Esophagus muscularis mucosa (tissue), 4 donors: ENCODE measurements around the gene PPP1R14B. TPM values are rescaled to one million over a fixed set of nuclear protein-coding genes. Genes with fewer than 3 reads are reported as not detected.

Experiments used
- DNase-seq: peaks from one replicate; pipeline ENCODE4 v3.0.0-alpha.2; 2017; ENCODE audit errors: extremely low spot score
- H3K27ac ChIP-seq, 4 donors: fragments of 200-600 bp; sonication (generic); replicated peaks in 1 of 4; 1 replicate in 3 of 4; 2 replicates in 1 of 4; pipeline ENCODE4 v1.5.1; 2016 to 2019; ENCODE audit warnings: mild to moderate bottlenecking in 1 of 4
- H3K27me3 ChIP-seq, 4 donors: fragments of 200-600 bp; sonication (generic); one replicate each; pipeline versions ENCODE4 v1.5.1 to v1.6.0; 2016 to 2019
- H3K36me3 ChIP-seq, 4 donors: fragments of 200-600 bp; sonication (generic); one replicate each; pipeline ENCODE4 v1.5.1; 2016 to 2019
- H3K4me1 ChIP-seq, 4 donors: fragments of 200-600 bp; sonication (generic); one replicate each; pipeline ENCODE4 v1.5.1; 2016 to 2019
- H3K4me3 ChIP-seq, 4 donors: fragments of 200-600 bp; sonication (generic); 1 replicate in 2 of 4; 2 replicates in 2 of 4; pipeline ENCODE4 v1.5.1; 2016 to 2019; ENCODE audit warnings: mild to moderate bottlenecking in 4 of 4, moderate library complexity in 1 of 4
- H3K9me3 ChIP-seq, 4 donors: fragments of 200-600 bp; sonication (generic); 1 replicate in 3 of 4; 2 replicates in 1 of 4; pipeline ENCODE4 v1.5.1; 2016 to 2019
- EP300 ChIP-seq: sonication (generic); formaldehyde crosslinking; IDR thresholded peaks from one replicate; pipeline ENCODE4 v1.6.1; 2017; ENCODE audit warnings: antibody characterized with exemption
- POLR2A ChIP-seq: fragments of 450-650 bp; IDR thresholded peaks from one replicate; pipeline ENCODE4 v1.6.1; 2017; ENCODE audit warnings: antibody characterized with exemption, moderate library complexity, mild to moderate bottlenecking, low read depth
- POLR2AphosphoS5 ChIP-seq, 2 donors: sonication (generic); formaldehyde crosslinking; IDR thresholded peaks; one replicate each; pipeline ENCODE4 v1.6.1; 2017; ENCODE audit warnings: antibody characterized with exemption in 2 of 2
- WGBS: methylation state at CpG from one replicate; pipeline ENCODE4 v1.1.5; 2018; 5-methylcytosine and 5-hydroxymethylcytosine counted together
- intact Hi-C: fragments of 100-400 bp; cut with DNase I; formaldehyde crosslinking; loops from one replicate; pipeline ENCODE4 v1.15.1; 2023
- total RNA-seq, 4 donors: library from RNA; depleted of rRNA; stranded (reverse); fragments of >200 nt; gene quantifications; one replicate each; pipeline versions ENCODE4 v1.1.0 to v1.2.1, GENCODE V29; 2016
- TF ChIP-seq, protein P1 (sequence below), 3 experiments: fragments of 200-600 bp in 2 of 3; fragments of 450-650 bp in 1 of 3; sonication (generic) in 2 of 3; IDR thresholded peaks; one replicate each; pipeline ENCODE4 v1.5.1; 2017 to 2019; ENCODE audit warnings: antibody characterized with exemption in 3 of 3, mild to moderate bottlenecking in 2 of 3, moderate library complexity in 1 of 3

Gene PPP1R14B
- total RNA-seq, 4 donors from 2014 or later, result 50.4 to 92.9 (median 79.8) TPM

DNA sequence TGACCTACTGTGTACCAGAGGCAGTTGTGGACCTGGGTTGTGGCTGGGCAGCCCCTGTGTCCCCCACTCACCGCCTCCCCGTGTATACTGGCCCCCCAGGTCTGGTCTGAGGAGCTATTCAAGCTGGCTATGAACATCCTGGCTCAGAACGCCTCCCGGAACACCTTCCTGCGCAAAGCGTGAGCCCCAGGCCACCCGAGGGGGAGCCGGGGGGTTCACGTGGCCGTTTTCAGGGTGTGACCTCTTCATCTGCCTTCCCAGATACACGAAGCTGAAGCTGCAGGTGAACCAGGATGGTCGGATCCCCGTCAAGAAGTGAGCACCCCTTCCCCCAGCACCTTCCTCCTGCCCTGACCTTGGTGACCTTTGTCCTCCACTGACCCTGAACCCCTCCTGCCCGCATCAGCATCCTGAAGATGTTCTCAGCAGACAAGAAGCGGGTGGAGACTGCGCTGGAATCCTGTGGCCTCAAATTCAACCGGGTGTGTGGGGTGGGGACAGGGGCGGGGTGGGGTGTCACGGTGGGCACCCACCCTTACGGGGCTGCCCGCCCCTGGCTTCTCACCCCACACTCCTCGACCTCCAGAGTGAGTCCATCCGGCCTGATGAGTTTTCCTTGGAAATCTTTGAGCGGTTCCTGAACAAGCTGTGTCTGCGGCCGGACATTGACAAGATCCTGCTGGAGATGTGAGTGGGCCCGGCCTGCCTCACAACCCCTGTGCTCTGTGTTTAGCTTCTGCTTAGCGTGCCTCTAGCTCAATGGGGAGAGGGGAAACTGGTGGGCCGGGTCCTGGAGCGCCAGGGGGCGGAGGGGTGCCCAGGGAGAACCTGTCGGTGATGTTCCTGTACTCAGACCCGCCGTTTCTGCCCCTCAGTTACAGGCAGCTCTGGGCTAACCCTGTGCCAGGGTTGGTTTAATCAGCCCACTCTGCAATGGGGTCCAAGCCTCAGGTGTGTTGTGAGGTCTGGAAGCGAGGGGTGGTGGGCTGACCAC, 8.7 kb upstream of the PPP1R14B start:
- Histone ChIP-seq H3K27ac (no peak overlapping the region), H3K27me3 (no peaks in the 10 kb centered on the region), H3K4me3 (no peak overlapping the region), H3K9me3 (no peaks in the 10 kb centered on the region), H3K4me1 (peaks cover 29 to 42% (median 35%) of the 10 kb centered on the region in 4 donors), H3K36me3 (peaks cover 22 to 63% (median 60%) of the 10 kb centered on the region in 4 donors)
- intact Hi-C loops, result no loop called here
- no peak for TF ChIP-seq POLR2A
- no peak for TF ChIP-seq POLR2AphosphoS5 (IDR thresholded peaks at IDR 0.05)
- TF ChIP-seq, protein P1, sequence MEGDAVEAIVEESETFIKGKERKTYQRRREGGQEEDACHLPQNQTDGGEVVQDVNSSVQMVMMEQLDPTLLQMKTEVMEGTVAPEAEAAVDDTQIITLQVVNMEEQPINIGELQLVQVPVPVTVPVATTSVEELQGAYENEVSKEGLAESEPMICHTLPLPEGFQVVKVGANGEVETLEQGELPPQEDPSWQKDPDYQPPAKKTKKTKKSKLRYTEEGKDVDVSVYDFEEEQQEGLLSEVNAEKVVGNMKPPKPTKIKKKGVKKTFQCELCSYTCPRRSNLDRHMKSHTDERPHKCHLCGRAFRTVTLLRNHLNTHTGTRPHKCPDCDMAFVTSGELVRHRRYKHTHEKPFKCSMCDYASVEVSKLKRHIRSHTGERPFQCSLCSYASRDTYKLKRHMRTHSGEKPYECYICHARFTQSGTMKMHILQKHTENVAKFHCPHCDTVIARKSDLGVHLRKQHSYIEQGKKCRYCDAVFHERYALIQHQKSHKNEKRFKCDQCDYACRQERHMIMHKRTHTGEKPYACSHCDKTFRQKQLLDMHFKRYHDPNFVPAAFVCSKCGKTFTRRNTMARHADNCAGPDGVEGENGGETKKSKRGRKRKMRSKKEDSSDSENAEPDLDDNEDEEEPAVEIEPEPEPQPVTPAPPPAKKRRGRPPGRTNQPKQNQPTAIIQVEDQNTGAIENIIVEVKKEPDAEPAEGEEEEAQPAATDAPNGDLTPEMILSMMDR (IDR thresholded peaks at IDR 0.05), result no peak
- TF ChIP-seq EP300, result no peak
- WGBS, result 75% methylated on average over 16 of the region's 35 CpGs
- DNase-seq, result no peak

DNA sequence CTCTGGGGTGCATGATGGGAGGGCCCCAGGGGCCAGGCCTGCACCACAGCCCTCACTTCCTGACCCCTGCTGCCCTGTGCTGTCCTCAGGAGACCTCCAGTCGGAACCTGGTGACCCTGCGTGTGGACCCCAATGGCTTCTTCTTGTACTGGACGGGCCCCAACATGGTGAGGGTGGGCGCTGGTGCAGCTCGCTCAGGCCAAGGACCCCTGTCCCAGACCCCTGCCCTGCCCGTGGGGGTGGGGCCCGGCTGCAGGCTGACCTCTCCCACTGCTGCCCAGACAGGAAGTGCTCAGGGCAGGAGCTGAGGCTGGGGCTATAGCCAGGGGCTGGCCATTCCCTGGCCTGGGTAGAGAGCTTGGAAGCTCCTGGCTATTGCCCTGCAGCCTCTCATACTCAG, 7.6 kb upstream of the PPP1R14B start:
- Histone ChIP-seq H3K9me3 (no peaks in the 10 kb centered on the region), H3K36me3 (peaks cover 22 to 52% (median 49%) of the 10 kb centered on the region in 4 donors), H3K27me3 (no peaks in the 10 kb centered on the region), H3K4me1 (peaks cover 30 to 46% (median 38%) of the 10 kb centered on the region in 4 donors), H3K4me3 (no peak overlapping the region), H3K27ac (no peak overlapping the region)
- intact Hi-C loops, result no loop called here
- no peak for DNase-seq
- no peak for TF ChIP-seq EP300
- TF ChIP-seq, protein P1 (IDR thresholded peaks at IDR 0.05), result no peak
- TF ChIP-seq POLR2A, result no peak
- no peak for TF ChIP-seq POLR2AphosphoS5 (IDR thresholded peaks at IDR 0.05)
- whole genome bisulfite sequencing, result 100% methylated on average over 2 of the region's 7 CpGs

DNA sequence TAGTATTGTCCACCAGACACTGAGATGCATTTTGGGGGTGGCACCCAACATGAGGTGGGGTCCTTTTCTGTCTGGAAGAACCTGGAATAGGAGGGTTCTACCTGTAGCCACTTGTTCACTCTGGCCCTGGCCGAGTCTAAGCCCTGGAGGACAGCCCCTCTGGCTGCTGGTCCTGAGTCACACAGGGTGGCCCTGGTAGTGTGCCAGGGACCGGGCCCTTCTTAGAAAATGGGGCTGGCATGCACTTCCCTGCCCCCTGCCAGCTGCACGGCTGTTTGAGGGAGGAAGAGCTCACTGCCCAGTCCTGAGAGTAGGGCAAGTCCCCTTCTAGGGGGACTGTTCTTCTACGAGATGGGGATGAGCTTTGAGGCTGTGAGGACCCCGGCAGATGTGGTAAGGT, 6.7 kb upstream of the PPP1R14B start:
- Histone ChIP-seq H3K36me3 (peaks cover 16 to 44% (median 40%) of the 10 kb centered on the region in 4 donors), H3K4me3 (no peak overlapping the region), H3K27ac (no peak overlapping the region), H3K9me3 (no peaks in the 10 kb centered on the region), H3K4me1 (peaks cover 30 to 46% (median 39%) of the 10 kb centered on the region in 4 donors), H3K27me3 (no peaks in the 10 kb centered on the region)
- TF ChIP-seq EP300 (no peak), POLR2A (no peak), POLR2AphosphoS5 (IDR thresholded peaks at IDR 0.05) (no peak)
- TF ChIP-seq, protein P1 (IDR thresholded peaks at IDR 0.05), result no peak
- no peak for DNase-seq
- intact Hi-C loops, result no loop called here
- WGBS, result 51% methylated on average over 3 of the region's 5 CpGs

DNA sequence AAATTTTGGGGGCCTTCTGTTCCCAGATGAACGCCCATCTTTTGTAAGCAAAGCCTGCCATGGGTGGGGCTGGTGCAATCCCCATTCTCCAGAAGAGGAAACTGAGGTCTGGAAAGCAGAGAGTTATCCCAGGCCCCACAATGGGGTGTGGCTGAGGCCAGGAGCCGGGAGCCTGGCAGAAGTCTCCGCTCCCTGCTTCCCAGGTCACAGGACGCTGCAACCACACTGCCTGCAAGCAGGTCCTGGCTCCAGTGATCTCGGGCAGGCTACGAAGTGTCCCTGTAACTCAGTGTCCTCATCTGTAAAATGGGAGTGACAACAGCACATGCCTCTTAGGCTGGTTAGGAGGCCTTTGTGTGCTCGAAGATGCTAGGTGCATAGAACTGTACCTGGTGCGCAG, 6.3 kb upstream of the PPP1R14B start:
- peaks cover 16 to 39% (median 36%) of the 10 kb centered on the region in 4 donors for H3K36me3 ChIP-seq
- DNase-seq, result no peak
- peak overlapping the region; percentile 81 to 86 (median 84) for H3K27ac ChIP-seq
- TF ChIP-seq POLR2A, result no peak
- TF ChIP-seq EP300, result no peak
- TF ChIP-seq, protein P1 (IDR thresholded peaks at IDR 0.05), result no peak
- no peak for TF ChIP-seq POLR2AphosphoS5 (IDR thresholded peaks at IDR 0.05)
- no peaks in the 10 kb centered on the region for H3K9me3 ChIP-seq
- peaks cover 30 to 50% (median 41%) of the 10 kb centered on the region in 4 donors for H3K4me1 ChIP-seq
- H3K4me3 ChIP-seq, result peak overlapping the region; percentile 88 to 93 (median 92)
- H3K27me3 ChIP-seq, result no peaks in the 10 kb centered on the region
- intact Hi-C loops, result no loop called here
- 75% methylated on average over 3 of the region's 8 CpGs for WGBS
